ENCODE results near the gene KCTD1.

GRCh38 chr18:26536664-26537063 is 11.7 kb downstream of the KCTD1 start:
- TF ChIP-seq, protein P1, sequence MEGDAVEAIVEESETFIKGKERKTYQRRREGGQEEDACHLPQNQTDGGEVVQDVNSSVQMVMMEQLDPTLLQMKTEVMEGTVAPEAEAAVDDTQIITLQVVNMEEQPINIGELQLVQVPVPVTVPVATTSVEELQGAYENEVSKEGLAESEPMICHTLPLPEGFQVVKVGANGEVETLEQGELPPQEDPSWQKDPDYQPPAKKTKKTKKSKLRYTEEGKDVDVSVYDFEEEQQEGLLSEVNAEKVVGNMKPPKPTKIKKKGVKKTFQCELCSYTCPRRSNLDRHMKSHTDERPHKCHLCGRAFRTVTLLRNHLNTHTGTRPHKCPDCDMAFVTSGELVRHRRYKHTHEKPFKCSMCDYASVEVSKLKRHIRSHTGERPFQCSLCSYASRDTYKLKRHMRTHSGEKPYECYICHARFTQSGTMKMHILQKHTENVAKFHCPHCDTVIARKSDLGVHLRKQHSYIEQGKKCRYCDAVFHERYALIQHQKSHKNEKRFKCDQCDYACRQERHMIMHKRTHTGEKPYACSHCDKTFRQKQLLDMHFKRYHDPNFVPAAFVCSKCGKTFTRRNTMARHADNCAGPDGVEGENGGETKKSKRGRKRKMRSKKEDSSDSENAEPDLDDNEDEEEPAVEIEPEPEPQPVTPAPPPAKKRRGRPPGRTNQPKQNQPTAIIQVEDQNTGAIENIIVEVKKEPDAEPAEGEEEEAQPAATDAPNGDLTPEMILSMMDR (IDR thresholded peaks at IDR 0.05), result no peak
- TF ChIP-seq TEAD4 (IDR thresholded peaks at IDR 0.05; ENCODE audit: borderline replicate concordance, insufficient read depth), result no peak
- no peak for TF ChIP-seq REST (IDR thresholded peaks at IDR 0.05; ENCODE audit: low read depth, low read length)
- no peak for TF ChIP-seq CHD2 (IDR thresholded peaks at IDR 0.05; ENCODE audit: low read length, partially characterized antibody)
- TF ChIP-seq EP300 (IDR thresholded peaks at IDR 0.05; ENCODE audit: borderline replicate concordance in 1 of 2, low read depth in 1 of 2, low read length in 1 of 2), result no peak
- TF ChIP-seq TAF1 (IDR thresholded peaks at IDR 0.05; ENCODE audit: borderline replicate concordance, low read depth, low read length), result no peak
